Stimulated activated CD8-positive, alpha-beta memory T cell treated with anti-CD3 and anti-CD28 coated beads, Interleukin-4, amount 100 ng/mL, for 48 hours (primary cell): ENCODE data around the gene CEACAM5.
"Not testable (repeated sequence)": the region's sequence is repeated elsewhere in the genome, so short reads cannot be mapped to it uniquely, and the experiment has no call there.

Source experiments
- DNase-seq: peaks from one replicate; pipeline ENCODE4 v3.0.0-alpha.2; 2020

Gene CEACAM5

GRCh38 chr19:41744850-41745249, 36.4 kb downstream of the CEACAM5 start:
- DNase-seq = no peak

GRCh38 chr19:41745756-41746155, 37.3 kb downstream of the CEACAM5 start:
- no peak for DNase-seq

GRCh38 chr19:41746593-41747227, 38.3 kb downstream of the CEACAM5 start:
- peak; percentile 61 for DNase-seq

- no peak for DNase-seq
Measured at GRCh38 chr19:41748012-41748411, 39.6 kb downstream of the CEACAM5 start.

DNA sequence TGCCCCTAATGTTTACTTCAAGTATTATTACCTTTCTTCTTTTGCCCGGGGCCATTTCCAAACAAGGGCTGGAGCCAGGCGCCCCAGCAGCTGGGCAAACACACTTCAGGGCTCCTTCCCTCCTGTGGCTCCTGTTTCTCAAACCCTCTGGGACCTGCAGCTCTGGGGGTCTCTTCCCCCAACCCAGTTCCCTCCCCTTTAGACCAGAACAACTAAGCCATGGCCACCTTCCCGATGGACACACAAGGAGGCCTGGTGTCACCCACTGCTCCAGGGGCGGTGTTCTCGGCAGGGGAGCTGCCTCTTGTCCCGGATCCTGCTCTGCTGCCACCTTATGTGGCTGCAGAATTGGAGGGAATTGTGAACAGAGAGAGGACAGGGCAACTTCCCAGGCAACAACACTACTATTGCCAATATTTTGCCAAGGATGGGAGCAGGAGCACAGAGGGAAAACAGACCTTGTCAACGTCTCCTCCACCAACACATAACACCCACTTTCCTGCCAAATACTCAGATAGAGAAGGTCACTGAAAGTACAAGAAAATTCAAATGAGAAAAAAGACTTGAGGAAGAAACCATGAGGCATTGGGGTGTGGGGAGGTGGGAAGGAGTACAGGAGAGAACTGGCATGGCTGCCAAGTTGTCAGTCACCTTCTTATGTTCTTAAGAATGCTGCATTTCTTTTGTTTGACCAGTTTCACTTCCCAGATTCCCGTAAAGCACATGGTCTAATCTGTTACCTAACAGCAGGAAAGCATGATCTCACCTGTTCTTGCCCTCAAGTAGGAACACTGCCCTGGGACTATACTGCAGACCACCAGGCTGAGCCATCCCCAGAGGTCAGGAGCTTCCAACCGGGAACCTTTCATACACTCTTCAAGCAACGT, 42.1 kb downstream of the CEACAM5 start:
- DNase-seq = not testable (repeated sequence)

GRCh38 chr19:41753159-41753558, 44.7 kb downstream of the CEACAM5 start:
- peak; percentile 90 for DNase-seq

- peak; percentile 83 for DNase-seq
Measured at GRCh38 chr19:41753936-41754529, 45.6 kb downstream of the CEACAM5 start.

DNA sequence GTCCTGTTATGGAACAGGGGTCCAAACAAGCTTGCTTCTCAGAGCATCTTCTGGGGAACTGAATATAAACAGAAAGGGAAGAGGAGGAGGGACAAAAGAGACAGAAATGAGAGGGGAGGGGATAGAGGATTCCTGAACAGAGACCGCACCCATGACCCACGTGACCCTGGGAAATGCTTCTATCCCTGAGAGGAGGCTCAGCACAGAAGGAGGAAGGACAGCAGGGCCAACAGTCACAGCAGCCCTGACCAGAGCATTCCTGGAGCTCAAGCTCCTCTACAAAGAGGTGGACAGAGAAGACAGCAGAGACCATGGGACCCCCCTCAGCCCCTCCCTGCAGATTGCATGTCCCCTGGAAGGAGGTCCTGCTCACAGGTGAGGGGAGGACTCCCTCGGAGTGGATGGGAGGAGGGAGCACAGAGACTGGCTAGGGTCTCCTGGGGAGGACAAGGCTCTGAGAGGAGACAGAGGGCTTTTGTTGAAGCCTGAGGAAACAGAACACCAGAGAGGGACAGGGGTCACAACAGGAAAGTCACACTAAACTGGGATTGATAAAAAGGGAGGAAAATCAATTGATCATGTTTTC, 47.0 kb downstream of the CEACAM5 start, which contains the start of gene CEACAM6:
CEACAM6 (plus strand) TSS at position 203 of the 586 bp plus-strand sequence; CDS start at position 312, 109 bp downstream.
- DNase-seq = no peak

DNA sequence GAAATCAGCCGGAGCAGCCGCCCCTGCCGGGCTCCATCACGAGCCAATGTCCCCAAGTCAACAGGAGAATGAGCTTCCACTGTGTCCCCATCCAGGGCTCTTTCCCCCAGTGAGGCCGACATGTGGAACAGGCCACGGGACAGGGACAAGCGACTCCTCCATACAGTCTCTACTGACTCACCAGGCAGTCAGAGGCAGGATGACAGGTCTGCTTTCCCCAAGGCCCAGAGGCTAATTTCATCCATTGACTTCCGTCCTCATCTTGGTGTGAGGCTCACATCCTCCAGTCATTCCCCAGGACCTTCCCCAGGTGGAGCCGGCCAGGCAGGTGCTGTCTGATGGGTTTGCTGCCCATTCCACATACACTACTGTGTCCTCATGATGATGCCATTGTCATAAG, 50.4 kb downstream of the CEACAM5 start:
- DNase-seq = no peak

- no peak for DNase-seq
Measured at GRCh38 chr19:41767115-41767514, 58.7 kb downstream of the CEACAM5 start.

GRCh38 chr19:41768105-41768504, 59.7 kb downstream of the CEACAM5 start:
- not testable (repeated sequence) for DNase-seq

- DNase-seq = no peak
Measured at GRCh38 chr19:41769608-41770007, 61.2 kb downstream of the CEACAM5 start.

DNA sequence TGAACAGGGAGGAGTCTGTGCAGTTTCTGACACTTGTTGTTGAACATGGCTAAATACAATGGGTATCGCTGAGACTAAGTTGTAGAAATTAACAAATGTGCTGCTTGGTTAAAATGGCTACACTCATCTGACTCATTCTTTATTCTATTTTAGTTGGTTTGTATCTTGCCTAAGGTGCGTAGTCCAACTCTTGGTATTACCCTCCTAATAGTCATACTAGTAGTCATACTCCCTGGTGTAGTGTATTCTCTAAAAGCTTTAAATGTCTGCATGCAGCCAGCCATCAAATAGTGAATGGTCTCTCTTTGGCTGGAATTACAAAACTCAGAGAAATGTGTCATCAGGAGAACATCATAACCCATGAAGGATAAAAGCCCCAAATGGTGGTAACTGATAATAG, 63.0 kb downstream of the CEACAM5 start:
- no peak for DNase-seq

- peak; percentile 63 for DNase-seq
Measured at GRCh38 chr19:41774515-41774980, 66.1 kb downstream of the CEACAM5 start.

DNA sequence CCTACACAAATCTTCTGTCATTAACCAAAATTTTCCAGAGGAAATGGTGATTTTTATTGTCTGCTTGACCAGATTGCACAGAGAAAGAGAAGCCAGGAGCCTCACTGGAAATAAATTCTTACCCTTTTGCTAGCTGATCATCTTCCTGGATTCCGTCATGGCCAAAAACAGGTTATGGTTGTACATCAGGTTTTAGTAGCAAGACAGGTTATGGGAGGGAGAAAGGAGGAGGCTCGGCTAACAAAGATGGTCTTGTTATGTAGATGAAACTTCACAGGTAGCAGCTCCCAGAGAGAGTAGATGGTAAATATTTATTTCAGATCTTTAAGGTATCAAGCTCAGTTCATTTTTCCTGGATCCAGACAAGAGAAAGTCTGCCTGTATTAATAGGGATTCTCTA, 68.3 kb downstream of the CEACAM5 start:
- DNase-seq = no peak
